Liver (tissue), 9 donors: ENCODE results near the gene LSM7. TPM values are rescaled to one million over a fixed set of nuclear protein-coding genes. Genes with fewer than 3 reads are reported as not detected.

Source experiments
- DNase-seq: peaks from one replicate; pipeline ENCODE4 v3.0.0-alpha.2; 2017; ENCODE audit warnings: low spot score
- H3K27ac ChIP-seq, 2 donors: one replicate each; pipeline ENCODE4 v1.7.0; 2013; ENCODE audit warnings: inconsistent platforms in 2 of 2, low read length in 2 of 2, control low read depth in 1 of 2, low read depth in 1 of 2, mild to moderate bottlenecking in 1 of 2
- H3K27me3 ChIP-seq, 4 donors: one replicate each; pipeline versions ENCODE4 v1.6.1 to v1.7.0; 2013; ENCODE audit warnings: low read length in 3 of 4, inconsistent platforms in 1 of 4, mild to moderate bottlenecking in 1 of 4, moderate library complexity in 1 of 4; ENCODE audit not compliant: control insufficient read depth in 4 of 4, insufficient read depth in 4 of 4
- H3K36me3 ChIP-seq, 4 donors: one replicate each; pipeline versions ENCODE4 v1.6.1 to v1.7.0; 2013; ENCODE audit warnings: low read length in 3 of 4, mild to moderate bottlenecking in 3 of 4, low read depth in 1 of 4, moderate library complexity in 1 of 4; ENCODE audit not compliant: control insufficient read depth in 4 of 4, insufficient read depth in 3 of 4
- H3K4me1 ChIP-seq, 4 donors: one replicate each; pipeline versions ENCODE4 v1.6.1 to v1.7.0; 2013; ENCODE audit warnings: low read length in 3 of 4, mild to moderate bottlenecking in 3 of 4, moderate library complexity in 1 of 4; ENCODE audit not compliant: control insufficient read depth in 4 of 4, insufficient read depth in 4 of 4
- H3K4me3 ChIP-seq, 3 donors: one replicate each; pipeline versions ENCODE4 v1.6.1 to v1.7.0; 2013; ENCODE audit warnings: low read length in 3 of 3, control low read depth in 1 of 3, low read depth in 1 of 3, mild to moderate bottlenecking in 1 of 3
- H3K9ac ChIP-seq, 2 donors: one replicate each; pipeline ENCODE4 v1.7.0; 2013; ENCODE audit warnings: low read length in 2 of 2, mild to moderate bottlenecking in 2 of 2, moderate library complexity in 2 of 2, control low read depth in 1 of 2, low read depth in 1 of 2
- H3K9me3 ChIP-seq, 4 donors: one replicate each; pipeline versions ENCODE4 v1.6.1 to v1.7.0; 2013; ENCODE audit warnings: low read length in 3 of 4; ENCODE audit not compliant: control insufficient read depth in 4 of 4
- EGR1 ChIP-seq, 2 donors: IDR thresholded peaks; 2 replicates each; pipeline ENCODE4 v1.6.1; 2016 to 2018; ENCODE audit warnings: antibody characterized with exemption in 2 of 2, low read depth in 2 of 2
- FOXA1 ChIP-seq: IDR thresholded peaks from 2 replicates; pipeline ENCODE4 v1.6.1; 2016; ENCODE audit warnings: antibody characterized with exemption
- HNF4G ChIP-seq: IDR thresholded peaks from 2 replicates; pipeline ENCODE4 v1.6.1; 2016; ENCODE audit warnings: antibody characterized with exemption
- NR2F2 ChIP-seq: IDR thresholded peaks from 2 replicates; pipeline ENCODE4 v1.6.1; 2016; ENCODE audit warnings: antibody characterized with exemption
- RXRA ChIP-seq, 2 donors: IDR thresholded peaks; 2 replicates each; pipeline ENCODE4 v1.6.1; 2017 to 2018; ENCODE audit warnings: antibody characterized with exemption in 2 of 2, mild to moderate bottlenecking in 1 of 2
- TAF1 ChIP-seq: conservative IDR thresholded peaks from 2 replicates; pipeline ENCODE4 v1.6.1; 2016; ENCODE audit warnings: antibody characterized with exemption, mild to moderate bottlenecking
- WGBS: extraction: QIAGEN DNeasy Blood & Tissue Kit; methylation state at CpG from one replicate; pipeline ENCODE4 v1.1.7; 2013; 5-methylcytosine and 5-hydroxymethylcytosine counted together
- polyA plus RNA-seq, 2 donors: library from polyadenylated mRNA; stranded (reverse) in 1 of 2; unstranded in 1 of 2; fragments of 200-250 nt in 1 of 2; fragments of >200 nt in 1 of 2; fragmentation: Nextera tagmentation in 1 of 2; extraction: Ambion mirVana in 1 of 2; gene quantifications; one replicate each; pipeline versions ENCODE4 v1.2.1 to v1.2.3, GENCODE V29; 2013 to 2015
- total RNA-seq, 2 donors: library from RNA; depleted of rRNA; stranded (reverse); fragments of >200 nt; gene quantifications; one replicate each; pipeline ENCODE4 v1.2.3, GENCODE V29; 2014
- TF ChIP-seq, protein P1 (sequence below): IDR thresholded peaks from 2 replicates; pipeline ENCODE4 v1.6.1; 2016; ENCODE audit warnings: antibody characterized with exemption
- TF ChIP-seq, protein P2 (sequence below): IDR thresholded peaks from 2 replicates; pipeline ENCODE4 v1.6.1; 2016; ENCODE audit warnings: antibody characterized with exemption, mild to moderate bottlenecking
- TF ChIP-seq, protein P3 (sequence below): fragments of 150-350 bp; IDR thresholded peaks from 2 replicates; pipeline ENCODE4 v1.5.1; 2017; ENCODE audit warnings: improper control_type of control experiment, low read depth, low read length; ENCODE audit not compliant: missing input control
- TF ChIP-seq, protein P4 (sequence below): IDR thresholded peaks from 2 replicates; pipeline ENCODE4 v1.6.1; 2016; ENCODE audit warnings: antibody characterized with exemption
- TF ChIP-seq, protein P5 (sequence below): IDR thresholded peaks from 2 replicates; pipeline ENCODE4 v1.6.1; 2016; ENCODE audit warnings: antibody characterized with exemption
- donor health status: healthy.
- donor health status: healthy.
- donor health status: healthy.
- donor health status: healthy.
- donor health status: healthy.

Gene LSM7
- total and polyA plus RNA-seq, 4 donors, result 23.6 to 59.9 (median 38.5) TPM

DNA sequence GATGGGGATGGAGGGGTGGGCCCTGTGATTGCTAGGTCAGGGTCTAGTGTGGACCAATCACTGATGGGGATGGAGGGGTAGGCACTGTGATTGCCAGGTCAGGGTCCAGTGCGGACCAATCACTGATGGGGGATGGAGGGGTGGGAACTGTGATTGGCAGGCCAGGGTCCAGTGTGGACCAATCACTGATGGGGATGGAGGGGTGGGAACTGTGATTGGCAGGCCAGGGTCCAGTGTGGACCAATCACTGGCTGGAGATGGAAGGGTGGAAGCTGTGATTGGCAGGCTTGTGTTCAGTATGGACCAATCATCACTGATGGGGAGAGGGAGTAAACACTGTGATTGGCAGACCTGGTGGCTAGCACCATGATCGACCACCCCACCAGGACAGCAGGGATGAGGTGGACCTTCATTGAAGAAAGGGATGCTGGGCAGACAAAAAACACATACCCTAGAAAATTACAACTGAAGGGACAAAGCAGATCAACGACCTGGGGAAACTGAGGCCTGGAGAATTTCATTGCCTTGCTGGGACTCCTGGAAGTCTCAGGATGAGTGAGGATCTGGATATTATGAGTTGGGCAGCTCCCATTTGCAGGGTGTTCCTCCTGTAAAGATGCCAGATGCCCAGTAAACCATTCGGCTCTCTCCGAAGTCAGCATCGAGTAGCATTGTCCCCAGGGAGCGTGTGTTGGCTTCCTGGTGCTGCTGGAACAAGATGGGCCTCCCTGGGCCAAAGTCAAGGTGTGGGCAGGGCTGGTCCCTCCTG lies 47.2 kb upstream of the LSM7 start:
- Histone ChIP-seq H3K27me3 (no peaks in the 10 kb centered on the region), H3K4me1 (no peaks in the 10 kb centered on the region), H3K9ac (no peak overlapping the region), H3K27ac (no peak overlapping the region), H3K9me3 (peaks cover 0 to 1% (median under 1%) of the 10 kb centered on the region in 4 donors), H3K4me3 (no peak overlapping the region), H3K36me3 (no peaks in the 10 kb centered on the region)
- no peak for DNase-seq
- WGBS, result 83% methylated on average over 7 of the region's 7 CpGs
- TF ChIP-seq FOXA1 (no peak), NR2F2 (no peak), TAF1 (no peak), HNF4G (no peak), RXRA (IDR thresholded peaks at IDR 0.05) (no peak)
- TF ChIP-seq, protein P1, sequence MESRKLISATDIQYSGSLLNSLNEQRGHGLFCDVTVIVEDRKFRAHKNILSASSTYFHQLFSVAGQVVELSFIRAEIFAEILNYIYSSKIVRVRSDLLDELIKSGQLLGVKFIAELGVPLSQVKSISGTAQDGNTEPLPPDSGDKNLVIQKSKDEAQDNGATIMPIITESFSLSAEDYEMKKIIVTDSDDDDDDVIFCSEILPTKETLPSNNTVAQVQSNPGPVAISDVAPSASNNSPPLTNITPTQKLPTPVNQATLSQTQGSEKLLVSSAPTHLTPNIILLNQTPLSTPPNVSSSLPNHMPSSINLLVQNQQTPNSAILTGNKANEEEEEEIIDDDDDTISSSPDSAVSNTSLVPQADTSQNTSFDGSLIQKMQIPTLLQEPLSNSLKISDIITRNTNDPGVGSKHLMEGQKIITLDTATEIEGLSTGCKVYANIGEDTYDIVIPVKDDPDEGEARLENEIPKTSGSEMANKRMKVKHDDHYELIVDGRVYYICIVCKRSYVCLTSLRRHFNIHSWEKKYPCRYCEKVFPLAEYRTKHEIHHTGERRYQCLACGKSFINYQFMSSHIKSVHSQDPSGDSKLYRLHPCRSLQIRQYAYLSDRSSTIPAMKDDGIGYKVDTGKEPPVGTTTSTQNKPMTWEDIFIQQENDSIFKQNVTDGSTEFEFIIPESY, result no peak
- TF ChIP-seq, protein P2, sequence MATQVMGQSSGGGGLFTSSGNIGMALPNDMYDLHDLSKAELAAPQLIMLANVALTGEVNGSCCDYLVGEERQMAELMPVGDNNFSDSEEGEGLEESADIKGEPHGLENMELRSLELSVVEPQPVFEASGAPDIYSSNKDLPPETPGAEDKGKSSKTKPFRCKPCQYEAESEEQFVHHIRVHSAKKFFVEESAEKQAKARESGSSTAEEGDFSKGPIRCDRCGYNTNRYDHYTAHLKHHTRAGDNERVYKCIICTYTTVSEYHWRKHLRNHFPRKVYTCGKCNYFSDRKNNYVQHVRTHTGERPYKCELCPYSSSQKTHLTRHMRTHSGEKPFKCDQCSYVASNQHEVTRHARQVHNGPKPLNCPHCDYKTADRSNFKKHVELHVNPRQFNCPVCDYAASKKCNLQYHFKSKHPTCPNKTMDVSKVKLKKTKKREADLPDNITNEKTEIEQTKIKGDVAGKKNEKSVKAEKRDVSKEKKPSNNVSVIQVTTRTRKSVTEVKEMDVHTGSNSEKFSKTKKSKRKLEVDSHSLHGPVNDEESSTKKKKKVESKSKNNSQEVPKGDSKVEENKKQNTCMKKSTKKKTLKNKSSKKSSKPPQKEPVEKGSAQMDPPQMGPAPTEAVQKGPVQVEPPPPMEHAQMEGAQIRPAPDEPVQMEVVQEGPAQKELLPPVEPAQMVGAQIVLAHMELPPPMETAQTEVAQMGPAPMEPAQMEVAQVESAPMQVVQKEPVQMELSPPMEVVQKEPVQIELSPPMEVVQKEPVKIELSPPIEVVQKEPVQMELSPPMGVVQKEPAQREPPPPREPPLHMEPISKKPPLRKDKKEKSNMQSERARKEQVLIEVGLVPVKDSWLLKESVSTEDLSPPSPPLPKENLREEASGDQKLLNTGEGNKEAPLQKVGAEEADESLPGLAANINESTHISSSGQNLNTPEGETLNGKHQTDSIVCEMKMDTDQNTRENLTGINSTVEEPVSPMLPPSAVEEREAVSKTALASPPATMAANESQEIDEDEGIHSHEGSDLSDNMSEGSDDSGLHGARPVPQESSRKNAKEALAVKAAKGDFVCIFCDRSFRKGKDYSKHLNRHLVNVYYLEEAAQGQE, result no peak
- TF ChIP-seq, protein P3, sequence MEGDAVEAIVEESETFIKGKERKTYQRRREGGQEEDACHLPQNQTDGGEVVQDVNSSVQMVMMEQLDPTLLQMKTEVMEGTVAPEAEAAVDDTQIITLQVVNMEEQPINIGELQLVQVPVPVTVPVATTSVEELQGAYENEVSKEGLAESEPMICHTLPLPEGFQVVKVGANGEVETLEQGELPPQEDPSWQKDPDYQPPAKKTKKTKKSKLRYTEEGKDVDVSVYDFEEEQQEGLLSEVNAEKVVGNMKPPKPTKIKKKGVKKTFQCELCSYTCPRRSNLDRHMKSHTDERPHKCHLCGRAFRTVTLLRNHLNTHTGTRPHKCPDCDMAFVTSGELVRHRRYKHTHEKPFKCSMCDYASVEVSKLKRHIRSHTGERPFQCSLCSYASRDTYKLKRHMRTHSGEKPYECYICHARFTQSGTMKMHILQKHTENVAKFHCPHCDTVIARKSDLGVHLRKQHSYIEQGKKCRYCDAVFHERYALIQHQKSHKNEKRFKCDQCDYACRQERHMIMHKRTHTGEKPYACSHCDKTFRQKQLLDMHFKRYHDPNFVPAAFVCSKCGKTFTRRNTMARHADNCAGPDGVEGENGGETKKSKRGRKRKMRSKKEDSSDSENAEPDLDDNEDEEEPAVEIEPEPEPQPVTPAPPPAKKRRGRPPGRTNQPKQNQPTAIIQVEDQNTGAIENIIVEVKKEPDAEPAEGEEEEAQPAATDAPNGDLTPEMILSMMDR, result no peak
- TF ChIP-seq, protein P4, sequence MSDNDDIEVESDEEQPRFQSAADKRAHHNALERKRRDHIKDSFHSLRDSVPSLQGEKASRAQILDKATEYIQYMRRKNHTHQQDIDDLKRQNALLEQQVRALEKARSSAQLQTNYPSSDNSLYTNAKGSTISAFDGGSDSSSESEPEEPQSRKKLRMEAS, result no peak

DNA sequence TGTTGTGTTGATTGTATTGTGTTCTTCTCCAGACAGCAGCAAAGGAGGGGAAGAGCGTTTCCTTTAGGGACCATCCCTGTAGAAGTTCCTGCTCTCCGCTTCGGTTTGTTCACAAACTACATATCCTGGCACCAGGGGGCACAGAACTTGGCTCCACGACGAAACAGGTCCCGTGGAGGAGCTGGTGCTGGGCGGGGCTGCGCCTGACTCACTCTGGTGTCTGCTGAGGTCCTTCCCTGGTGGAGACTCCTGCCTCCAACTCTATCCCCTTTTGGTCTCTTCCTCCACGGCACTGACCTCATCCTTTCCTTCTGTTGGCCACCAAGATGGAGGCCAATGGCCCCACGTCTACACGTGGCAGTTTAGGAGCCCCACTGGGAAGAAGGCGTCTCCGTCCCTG lies 46.4 kb upstream of the LSM7 start:
- 85% methylated on average over 13 of the region's 13 CpGs for WGBS

More for the DNA sequence above, 46.4 kb upstream of the LSM7 start:
- DNase-seq, result no peak
- Histone ChIP-seq H3K27ac (no peak overlapping the region), H3K9ac (no peak overlapping the region), H3K36me3 (no peaks in the 10 kb centered on the region), H3K4me1 (no peaks in the 10 kb centered on the region), H3K27me3 (no peaks in the 10 kb centered on the region), H3K4me3 (no peak overlapping the region), H3K9me3 (peaks cover 0 to under 1% (median 0%) of the 10 kb centered on the region in 4 donors)
- TF ChIP-seq, protein P5, sequence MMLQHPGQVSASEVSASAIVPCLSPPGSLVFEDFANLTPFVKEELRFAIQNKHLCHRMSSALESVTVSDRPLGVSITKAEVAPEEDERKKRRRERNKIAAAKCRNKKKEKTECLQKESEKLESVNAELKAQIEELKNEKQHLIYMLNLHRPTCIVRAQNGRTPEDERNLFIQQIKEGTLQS, result no peak
- no peak for TF ChIP-seq EGR1 (IDR thresholded peaks at IDR 0.05; ENCODE audit: low read depth in 2 of 2)
